ENCODE data around the gene CHST15.
"Not testable (repeated sequence)": the region's sequence is repeated elsewhere in the genome, so short reads cannot be mapped to it uniquely, and the experiment has no call there.

CHST15 gene

GRCh38 chr10:124098575-124098974 lies 5.2 kb upstream of the CHST15 start:
- no peak for DNase-seq (ENCODE audit: low spot score)

- no peak for DNase-seq (ENCODE audit: low spot score)
Observed at GRCh38 chr10:124097883-124098282, 4.5 kb upstream of the CHST15 start.

GRCh38 chr10:124096494-124096893 lies 3.1 kb upstream of the CHST15 start:
- DNase-seq (ENCODE audit: low spot score) = no peak

GRCh38 chr10:124095801-124096200 lies 2.4 kb upstream of the CHST15 start:
- not testable (repeated sequence) for DNase-seq (ENCODE audit: low spot score)

GRCh38 chr10:124095096-124095495 lies 1.7 kb upstream of the CHST15 start:
- DNase-seq (ENCODE audit: low spot score) = no peak

GRCh38 chr10:124094419-124094785 lies 1.0 kb upstream of the CHST15 start:
- DNase-seq (ENCODE audit: low spot score) = no peak

- peak; percentile 38 for DNase-seq (ENCODE audit: low spot score)
Observed at GRCh38 chr10:124093774-124094418, 498 bp upstream of the CHST15 start.

- DNase-seq (ENCODE audit: low spot score) = peak; percentile 55
Observed at GRCh38 chr10:124092250-124092859, 1.0 kb downstream of the CHST15 start.

GRCh38 chr10:124091646-124092249 lies 1.6 kb downstream of the CHST15 start:
- DNase-seq (ENCODE audit: low spot score) = no peak

GRCh38 chr10:124090601-124091209 lies 2.7 kb downstream of the CHST15 start:
- peak; percentile 28 for DNase-seq (ENCODE audit: low spot score)

- no peak for DNase-seq (ENCODE audit: low spot score)
Observed at GRCh38 chr10:124089859-124090258, 3.5 kb downstream of the CHST15 start.

- DNase-seq (ENCODE audit: low spot score) = no peak
Observed at GRCh38 chr10:124088915-124089314, 4.5 kb downstream of the CHST15 start.

- DNase-seq (ENCODE audit: low spot score) = no peak
Observed at GRCh38 chr10:124087672-124088634, 5.4 kb downstream of the CHST15 start.

- no peak for DNase-seq (ENCODE audit: low spot score)
Observed at GRCh38 chr10:124086787-124087671, 6.4 kb downstream of the CHST15 start.

- DNase-seq (ENCODE audit: low spot score) = no peak
Observed at GRCh38 chr10:124086097-124086710, 7.2 kb downstream of the CHST15 start.

- DNase-seq (ENCODE audit: low spot score) = no peak
Observed at GRCh38 chr10:124085680-124086079, 7.7 kb downstream of the CHST15 start.

- DNase-seq (ENCODE audit: low spot score) = no peak
Observed at GRCh38 chr10:124084708-124085107, 8.7 kb downstream of the CHST15 start.

- DNase-seq (ENCODE audit: low spot score) = no peak
Observed at GRCh38 chr10:124083740-124084397, 9.5 kb downstream of the CHST15 start.

- no peak for DNase-seq (ENCODE audit: low spot score)
Observed at GRCh38 chr10:124083047-124083739, 10.2 kb downstream of the CHST15 start.
